ENCODE data around the gene LRRC73. TPM values are rescaled to one million over a fixed set of nuclear protein-coding genes. Genes with fewer than 3 reads are reported as not detected.
A peak's percentile ranks its signal among the peaks of the same experiment; 100 is the strongest.

Gene LRRC73
- total RNA-seq, 1 experiment from 2014 or later, result 0.37 TPM

DNA sequence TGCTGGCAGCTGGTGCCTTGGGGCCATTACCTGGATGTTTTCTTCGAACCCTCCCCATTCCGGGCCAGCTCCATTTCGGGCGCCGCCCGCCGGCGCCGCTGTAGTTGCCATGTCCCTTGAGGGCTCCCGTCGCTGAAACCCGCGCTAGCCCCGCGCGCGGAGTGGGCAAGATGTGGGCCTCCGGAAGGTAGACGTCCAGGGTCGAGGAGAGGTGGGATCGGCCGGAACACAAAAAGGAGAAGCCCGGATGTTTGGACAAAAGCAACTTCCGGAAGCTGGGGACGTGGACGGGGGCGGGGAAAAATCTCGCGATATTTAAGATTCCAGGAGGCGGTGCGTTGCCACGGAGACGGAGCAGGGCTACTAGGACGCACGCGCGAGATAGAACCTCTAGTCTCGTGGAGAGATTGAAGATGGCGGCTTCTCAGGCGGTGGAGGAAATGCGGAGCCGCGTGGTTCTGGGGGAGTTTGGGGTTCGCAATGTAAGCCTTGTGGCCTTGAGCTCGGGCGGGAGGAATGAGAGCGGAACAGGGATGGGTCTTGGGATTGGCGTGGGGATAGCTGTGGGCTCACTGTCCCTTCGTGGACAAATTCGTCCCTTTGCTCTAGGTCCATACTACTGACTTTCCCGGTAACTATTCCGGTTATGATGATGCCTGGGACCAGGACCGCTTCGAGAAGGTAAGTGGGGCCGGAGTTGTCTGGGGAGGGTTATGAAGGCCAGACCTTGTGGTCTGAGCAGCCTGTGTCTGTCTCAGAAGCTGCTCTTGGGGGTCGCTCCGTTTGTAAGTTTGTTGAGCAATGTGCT lies 6.8 kb upstream of the LRRC73 start, which contains the start of the genes POLR1C and YIPF3:
TSS of gene POLR1C (plus strand) at position 393 of the 808 bp plus-strand sequence. CDS start at position 414, 21 bp downstream.
TSS of gene YIPF3 (minus strand) at position 230 of the 808 bp plus-strand sequence. CDS start at position 111, 119 bp downstream.
- ChIA-PET POLR2A (interaction anchor here (0.6 to 3.8 kb wide), 36 partner anchors 9 to 771 kb away, joined by 3 to 27 read pairs (median 4); partner anchors contain the start of genes ABCC10, DLK2, DNPH1 and GTPBP2), CTCF (interaction anchor here (0.7 to 2.5 kb wide), 5 partner anchors 9 to 130 kb away, joined by 4 to 8 read pairs (median 4); no protein-coding TSS in a partner anchor)
- Mint-ChIP-seq H3K4me1 (ENCODE audit: insufficient read depth, unreplicated experiment) (peaks cover 13% of the 10 kb centered on the region), H3K9me3 (ENCODE audit: unreplicated experiment) (no peaks in the 10 kb centered on the region), H3K27ac (ENCODE audit: low read depth, unreplicated experiment) (no peak within 1 kb of the TSS), H3K27me3 (ENCODE audit: insufficient read depth, unreplicated experiment) (no peaks in the 10 kb centered on the region), H3K36me3 (ENCODE audit: insufficient read depth, unreplicated experiment) (peaks cover 28% of the 10 kb centered on the region), H3K4me3 (ENCODE audit: unreplicated experiment) (no peak within 1 kb of the TSS)
- TF ChIP-seq, protein P1, sequence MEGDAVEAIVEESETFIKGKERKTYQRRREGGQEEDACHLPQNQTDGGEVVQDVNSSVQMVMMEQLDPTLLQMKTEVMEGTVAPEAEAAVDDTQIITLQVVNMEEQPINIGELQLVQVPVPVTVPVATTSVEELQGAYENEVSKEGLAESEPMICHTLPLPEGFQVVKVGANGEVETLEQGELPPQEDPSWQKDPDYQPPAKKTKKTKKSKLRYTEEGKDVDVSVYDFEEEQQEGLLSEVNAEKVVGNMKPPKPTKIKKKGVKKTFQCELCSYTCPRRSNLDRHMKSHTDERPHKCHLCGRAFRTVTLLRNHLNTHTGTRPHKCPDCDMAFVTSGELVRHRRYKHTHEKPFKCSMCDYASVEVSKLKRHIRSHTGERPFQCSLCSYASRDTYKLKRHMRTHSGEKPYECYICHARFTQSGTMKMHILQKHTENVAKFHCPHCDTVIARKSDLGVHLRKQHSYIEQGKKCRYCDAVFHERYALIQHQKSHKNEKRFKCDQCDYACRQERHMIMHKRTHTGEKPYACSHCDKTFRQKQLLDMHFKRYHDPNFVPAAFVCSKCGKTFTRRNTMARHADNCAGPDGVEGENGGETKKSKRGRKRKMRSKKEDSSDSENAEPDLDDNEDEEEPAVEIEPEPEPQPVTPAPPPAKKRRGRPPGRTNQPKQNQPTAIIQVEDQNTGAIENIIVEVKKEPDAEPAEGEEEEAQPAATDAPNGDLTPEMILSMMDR (IDR thresholded peaks at IDR 0.05; ENCODE audit: unreplicated experiment), result no peak
- TSS peak; percentile 67 for BruUV-seq (replicated peaks)
- DNase-seq (ENCODE audit: unreplicated experiment), result peak; percentile 98
- intact Hi-C loops (cut with micrococcal nuclease), result loop anchor here (5.0 kb wide), 1 partner anchor 345 kb away; the partner anchor contains the start of gene SRF

DNA sequence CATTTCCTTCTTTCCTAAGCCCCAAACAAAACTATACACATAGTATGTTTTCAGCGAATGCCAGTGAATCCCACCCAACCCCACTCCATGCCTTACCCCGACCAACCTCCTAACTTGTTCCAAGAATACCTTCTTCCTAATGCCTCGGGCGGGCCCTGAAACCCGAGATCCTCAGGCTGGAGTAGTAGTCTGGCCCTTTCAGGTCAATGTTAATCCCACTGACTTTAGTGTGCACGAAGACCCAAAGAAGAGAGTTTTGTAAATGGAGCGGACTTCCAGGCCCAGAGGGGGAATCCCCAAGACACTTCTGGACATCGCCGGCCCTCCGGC lies 6.2 kb upstream of the LRRC73 start:
- POLR2A ChIA-PET, result interaction anchor here (0.6 to 3.8 kb wide), 20 partner anchors 10 to 518 kb away, joined by 3 to 27 read pairs (median 7); partner anchors contain the start of genes ABCC10, DLK2, DNPH1 and GTPBP2

DNA sequence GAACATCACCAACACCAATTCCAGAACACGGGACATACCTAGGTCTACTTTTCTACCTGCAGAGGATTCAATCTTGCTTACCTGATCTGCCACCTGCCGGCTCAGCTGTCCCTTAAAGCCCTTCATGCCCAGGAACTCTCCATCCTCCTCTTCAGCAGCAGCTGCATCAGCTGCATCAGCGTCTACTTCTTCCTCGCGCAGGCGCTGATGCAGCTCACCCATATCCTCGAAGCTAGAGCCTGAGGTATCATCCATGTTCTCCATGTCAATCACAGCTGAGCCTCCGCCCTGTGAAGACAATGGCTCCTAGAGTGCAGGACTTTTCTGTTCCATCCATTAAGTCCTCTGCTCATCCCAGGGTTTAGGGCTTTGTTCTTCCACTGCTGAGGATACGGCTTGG lies 5.7 kb upstream of the LRRC73 start:
- CTCF ChIA-PET, result interaction anchor here (1.1 to 1.9 kb wide), 3 partner anchors 8 to 19 kb away, joined by 4 to 7 read pairs (median 4); no protein-coding TSS in a partner anchor
- intact Hi-C loops (cut with micrococcal nuclease), result loop anchor here (5.0 kb wide), 1 partner anchor 344 kb away; the partner anchor contains the start of gene SRF
- POLR2A ChIA-PET, result interaction anchor here (0.5 to 3.8 kb wide), 10 partner anchors 9 to 342 kb away, joined by 3 to 27 read pairs (median 9); partner anchors contain the start of genes ABCC10, DLK2, DNPH1 and POLH
- TF ChIP-seq, protein P1 (IDR thresholded peaks at IDR 0.05; ENCODE audit: unreplicated experiment), result no peak
- Mint-ChIP-seq H3K9me3 (ENCODE audit: unreplicated experiment) (no peaks in the 10 kb centered on the region), H3K36me3 (ENCODE audit: insufficient read depth, unreplicated experiment) (peaks cover 36% of the 10 kb centered on the region), H3K4me1 (ENCODE audit: insufficient read depth, unreplicated experiment) (peaks cover 13% of the 10 kb centered on the region), H3K27me3 (ENCODE audit: insufficient read depth, unreplicated experiment) (no peaks in the 10 kb centered on the region), H3K27ac (ENCODE audit: low read depth, unreplicated experiment) (no peak overlapping the region), H3K4me3 (ENCODE audit: unreplicated experiment) (no peak overlapping the region)
- BruUV-seq (replicated peaks), result no TSS peak
- no peak for DNase-seq (ENCODE audit: unreplicated experiment)

More for the DNA sequence above, 6.2 kb upstream of the LRRC73 start:
- no peak for DNase-seq (ENCODE audit: unreplicated experiment)
- no peaks in the 10 kb centered on the region for H3K27me3 Mint-ChIP-seq (ENCODE audit: insufficient read depth, unreplicated experiment)
- TSS peak; percentile 62 for BruUV-seq (replicated peaks)
- TF ChIP-seq, protein P1 (IDR thresholded peaks at IDR 0.05; ENCODE audit: unreplicated experiment), result no peak
- intact Hi-C loops (cut with micrococcal nuclease), result loop anchor here (5.0 kb wide), 1 partner anchor 344 kb away; the partner anchor contains the start of gene SRF
- H3K27ac Mint-ChIP-seq (ENCODE audit: low read depth, unreplicated experiment), result no peak overlapping the region
- peaks cover 34% of the 10 kb centered on the region for H3K36me3 Mint-ChIP-seq (ENCODE audit: insufficient read depth, unreplicated experiment)
- CTCF ChIA-PET, result interaction anchor here (1.7 to 1.9 kb wide), 2 partner anchors 9 to 20 kb away, joined by 4 to 7 read pairs; no protein-coding TSS in a partner anchor
- H3K9me3 Mint-ChIP-seq (ENCODE audit: unreplicated experiment), result no peaks in the 10 kb centered on the region
- peaks cover 13% of the 10 kb centered on the region for H3K4me1 Mint-ChIP-seq (ENCODE audit: insufficient read depth, unreplicated experiment)
- H3K4me3 Mint-ChIP-seq (ENCODE audit: unreplicated experiment), result no peak overlapping the region

All from MCF 10A (cell line).